ENCODE data around the gene GIPR.

Gene GIPR

DNA sequence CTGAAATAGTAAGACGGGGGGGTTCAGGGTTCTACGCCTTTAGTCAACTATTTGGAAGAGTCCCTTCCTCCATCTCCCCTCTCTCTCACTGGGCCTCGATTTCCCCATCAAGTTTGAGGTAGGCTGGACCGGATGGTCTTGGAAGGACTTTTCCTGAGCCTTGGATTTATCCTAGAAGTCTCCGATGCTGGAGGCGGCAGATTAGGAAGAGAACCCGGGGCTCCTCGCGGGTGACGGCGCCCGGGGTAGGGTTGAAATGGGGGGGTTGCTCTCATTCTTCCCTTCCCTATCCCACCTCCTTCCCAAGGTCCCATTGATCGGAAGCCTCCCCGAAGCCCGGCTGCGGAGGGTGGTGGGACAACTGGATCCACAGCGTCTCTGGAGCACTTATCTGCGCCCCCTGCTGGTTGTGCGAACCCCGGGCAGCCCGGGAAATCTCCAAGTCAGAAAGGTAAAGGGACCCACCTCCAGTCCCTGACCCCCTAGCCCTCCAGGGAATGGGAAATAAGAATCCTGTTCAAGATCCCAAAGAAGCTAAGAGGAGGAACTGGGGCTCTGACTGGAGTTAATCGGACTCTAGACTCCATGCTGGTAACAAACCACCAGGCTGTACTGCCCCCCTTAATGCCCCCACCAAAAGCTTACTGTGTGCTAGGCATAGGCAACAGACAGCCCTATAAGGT, 25.2 kb downstream of the GIPR start:
- TF ChIP-seq, protein P1, sequence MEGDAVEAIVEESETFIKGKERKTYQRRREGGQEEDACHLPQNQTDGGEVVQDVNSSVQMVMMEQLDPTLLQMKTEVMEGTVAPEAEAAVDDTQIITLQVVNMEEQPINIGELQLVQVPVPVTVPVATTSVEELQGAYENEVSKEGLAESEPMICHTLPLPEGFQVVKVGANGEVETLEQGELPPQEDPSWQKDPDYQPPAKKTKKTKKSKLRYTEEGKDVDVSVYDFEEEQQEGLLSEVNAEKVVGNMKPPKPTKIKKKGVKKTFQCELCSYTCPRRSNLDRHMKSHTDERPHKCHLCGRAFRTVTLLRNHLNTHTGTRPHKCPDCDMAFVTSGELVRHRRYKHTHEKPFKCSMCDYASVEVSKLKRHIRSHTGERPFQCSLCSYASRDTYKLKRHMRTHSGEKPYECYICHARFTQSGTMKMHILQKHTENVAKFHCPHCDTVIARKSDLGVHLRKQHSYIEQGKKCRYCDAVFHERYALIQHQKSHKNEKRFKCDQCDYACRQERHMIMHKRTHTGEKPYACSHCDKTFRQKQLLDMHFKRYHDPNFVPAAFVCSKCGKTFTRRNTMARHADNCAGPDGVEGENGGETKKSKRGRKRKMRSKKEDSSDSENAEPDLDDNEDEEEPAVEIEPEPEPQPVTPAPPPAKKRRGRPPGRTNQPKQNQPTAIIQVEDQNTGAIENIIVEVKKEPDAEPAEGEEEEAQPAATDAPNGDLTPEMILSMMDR (IDR thresholded peaks at IDR 0.05; ENCODE audit: low read depth, low read length) = peak; percentile 78
- no peak for TF ChIP-seq POLR2A (IDR thresholded peaks at IDR 0.05; ENCODE audit: extremely low read depth, insufficient read length)
- DNase-seq (ENCODE audit: low read depth) = peak; percentile 68
- H3K4me3 ChIP-seq (ENCODE audit: low read depth, low read length) = peak overlapping the region; percentile 89

DNA sequence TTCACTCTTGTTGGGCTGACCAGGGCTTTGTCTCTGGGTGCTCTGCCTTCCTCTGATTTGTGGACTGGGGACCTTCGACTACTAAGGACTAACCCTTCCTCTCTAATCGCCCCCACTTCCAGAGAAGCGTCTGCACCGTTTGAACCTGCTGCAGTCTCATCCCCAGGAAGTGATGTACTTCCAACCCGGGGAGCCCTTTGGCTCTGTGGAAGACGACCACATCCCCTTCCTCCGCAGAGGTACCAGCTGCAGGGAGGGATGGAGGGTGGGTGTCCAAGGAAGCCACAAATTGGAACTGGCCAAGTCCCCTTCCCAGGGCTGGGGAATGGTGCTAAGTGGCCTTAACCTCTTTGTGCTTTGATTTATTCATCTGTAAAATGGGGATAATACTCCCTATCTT, 33.7 kb downstream of the GIPR start:
- TF ChIP-seq, protein P2, sequence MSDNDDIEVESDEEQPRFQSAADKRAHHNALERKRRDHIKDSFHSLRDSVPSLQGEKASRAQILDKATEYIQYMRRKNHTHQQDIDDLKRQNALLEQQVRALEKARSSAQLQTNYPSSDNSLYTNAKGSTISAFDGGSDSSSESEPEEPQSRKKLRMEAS (IDR thresholded peaks at IDR 0.05; ENCODE audit: low read depth, low read length) = no peak
- TF ChIP-seq, protein P1 (IDR thresholded peaks at IDR 0.05; ENCODE audit: low read depth, low read length) = no peak
- TF ChIP-seq MYC (IDR thresholded peaks at IDR 0.05; ENCODE audit: low read depth, low read length) (no peak), POLR2A (IDR thresholded peaks at IDR 0.05; ENCODE audit: extremely low read depth, insufficient read length) (no peak)
- no peak for DNase-seq (ENCODE audit: low read depth)

DNA sequence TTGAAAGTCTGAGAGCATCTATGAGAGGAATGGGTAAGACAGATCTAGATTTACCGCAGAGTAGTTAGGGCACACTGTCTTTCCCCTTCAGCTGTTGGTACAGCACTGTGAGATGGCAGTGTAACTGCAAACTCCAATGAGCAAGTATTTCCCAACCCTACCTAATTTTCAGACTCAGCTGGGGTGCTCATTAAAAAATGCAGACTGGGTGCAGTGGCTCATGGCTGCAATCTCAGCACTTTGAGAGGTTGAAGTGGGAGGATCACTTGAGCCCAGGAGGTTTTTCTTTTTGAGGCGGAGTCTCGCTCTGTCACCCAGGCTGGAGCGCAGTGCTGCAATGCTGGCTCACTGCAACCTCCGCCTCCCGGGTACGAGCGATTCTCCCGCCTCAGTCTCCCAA, 37.1 kb downstream of the GIPR start:
- DNase-seq (ENCODE audit: low read depth) = no peak
- no peak overlapping the region for H3K4me3 ChIP-seq (ENCODE audit: low read depth, low read length)
- TF ChIP-seq POLR2A (IDR thresholded peaks at IDR 0.05; ENCODE audit: extremely low read depth, insufficient read length) (no peak), MYC (IDR thresholded peaks at IDR 0.05; ENCODE audit: low read depth, low read length) (no peak)
- TF ChIP-seq, protein P2 (IDR thresholded peaks at IDR 0.05; ENCODE audit: low read depth, low read length) = no peak
- TF ChIP-seq, protein P1 (IDR thresholded peaks at IDR 0.05; ENCODE audit: low read depth, low read length) = no peak

More for the DNA sequence above, 33.7 kb downstream of the GIPR start:
- H3K4me3 ChIP-seq (ENCODE audit: low read depth, low read length) = no peak overlapping the region

DNA sequence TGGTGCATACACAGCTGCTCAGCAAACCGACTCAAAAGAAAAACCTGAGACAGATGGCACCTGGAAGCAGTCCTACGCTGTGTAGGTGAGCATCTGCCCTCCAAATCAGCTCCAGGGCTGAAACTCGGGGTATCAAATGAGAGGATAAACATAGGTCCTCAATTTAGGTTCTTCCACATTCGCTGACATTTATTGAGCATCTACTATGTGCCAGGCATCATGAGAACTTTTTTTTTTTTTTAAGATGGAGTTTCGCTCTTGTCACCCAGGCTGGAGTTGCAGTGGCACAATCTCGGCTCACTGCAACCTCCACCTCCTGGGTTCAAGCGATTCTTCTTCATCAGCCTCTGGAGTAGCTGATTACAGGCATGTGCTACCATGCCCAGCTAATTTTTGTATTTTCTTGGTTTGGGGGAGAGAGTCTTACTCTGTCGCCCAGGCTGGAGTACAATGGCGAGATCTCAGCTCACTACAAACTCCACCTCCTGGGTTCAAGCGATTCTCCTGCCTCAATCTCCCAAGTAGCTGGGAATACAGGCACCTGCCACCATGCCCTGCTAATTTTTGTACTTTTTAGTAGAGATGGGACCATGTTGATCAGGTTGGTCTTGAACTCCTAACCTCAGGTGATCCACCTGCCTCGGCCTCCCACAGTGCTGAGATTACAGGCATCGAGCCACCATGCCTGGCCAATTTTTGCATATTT, 37.8 kb downstream of the GIPR start:
- H3K4me3 ChIP-seq (ENCODE audit: low read depth, low read length) = no peak overlapping the region
- no peak for DNase-seq (ENCODE audit: low read depth)
- TF ChIP-seq MYC (IDR thresholded peaks at IDR 0.05; ENCODE audit: low read depth, low read length) = no peak
- no peak for TF ChIP-seq POLR2A (IDR thresholded peaks at IDR 0.05; ENCODE audit: extremely low read depth, insufficient read length)
- TF ChIP-seq, protein P2 (IDR thresholded peaks at IDR 0.05; ENCODE audit: low read depth, low read length) = no peak
- TF ChIP-seq, protein P1 (IDR thresholded peaks at IDR 0.05; ENCODE audit: low read depth, low read length) = no peak

DNA sequence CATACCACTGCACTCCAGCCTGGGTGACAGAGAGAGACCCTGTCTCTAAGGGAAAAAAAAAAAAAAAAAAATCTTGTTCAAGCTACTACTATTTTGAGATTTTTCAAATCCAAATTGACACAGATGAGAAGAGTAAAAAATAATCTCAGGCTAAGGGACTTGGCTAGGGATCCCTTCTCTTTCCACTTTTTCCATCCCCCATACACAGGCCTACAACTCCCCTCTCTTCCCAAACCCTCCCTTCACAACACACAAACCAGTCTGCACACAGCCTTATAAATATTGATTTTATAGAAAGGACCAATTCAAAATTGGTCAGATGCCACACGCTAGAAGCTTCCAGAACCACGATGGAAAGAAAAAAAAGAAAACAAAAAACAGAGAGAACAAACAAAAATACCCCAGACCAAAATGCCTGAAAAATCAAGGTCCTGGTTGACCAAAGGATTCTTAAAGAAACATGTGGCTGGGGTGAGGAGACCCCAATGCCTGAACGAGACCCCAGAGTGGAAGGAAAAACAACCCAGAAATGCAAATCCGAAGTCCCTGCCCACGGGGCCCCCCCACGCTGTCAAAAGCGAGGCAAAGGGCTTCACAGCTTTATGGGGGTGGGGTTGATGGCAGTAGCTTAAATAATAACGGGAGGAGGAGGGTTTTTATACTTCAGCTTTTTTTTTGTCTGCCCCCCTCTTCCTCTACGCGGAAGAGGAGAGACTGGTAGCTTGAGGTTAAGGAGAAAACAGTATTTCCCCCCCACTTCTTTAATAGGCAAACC, 42.5 kb downstream of the GIPR start:
- TF ChIP-seq MYC (IDR thresholded peaks at IDR 0.05; ENCODE audit: low read depth, low read length) (no peak), POLR2A (IDR thresholded peaks at IDR 0.05; ENCODE audit: extremely low read depth, insufficient read length) (no peak)
- TF ChIP-seq, protein P2 (IDR thresholded peaks at IDR 0.05; ENCODE audit: low read depth, low read length) = no peak
- TF ChIP-seq, protein P1 (IDR thresholded peaks at IDR 0.05; ENCODE audit: low read depth, low read length) = no peak
- H3K4me3 ChIP-seq (ENCODE audit: low read depth, low read length) = no peak overlapping the region
- no peak for DNase-seq (ENCODE audit: low read depth)
